Measurements from ENCODE around the gene BCL11B. TPM values are rescaled to one million over a fixed set of nuclear protein-coding genes. Genes with fewer than 3 reads are reported as not detected.

BCL11B gene
- total and polyA plus RNA-seq, 9 of the 15 experiments (the other 6 are each of a cell fraction or from before 2014, with no cell fraction given), result 0.09 TPM; not detected in 8

DNA sequence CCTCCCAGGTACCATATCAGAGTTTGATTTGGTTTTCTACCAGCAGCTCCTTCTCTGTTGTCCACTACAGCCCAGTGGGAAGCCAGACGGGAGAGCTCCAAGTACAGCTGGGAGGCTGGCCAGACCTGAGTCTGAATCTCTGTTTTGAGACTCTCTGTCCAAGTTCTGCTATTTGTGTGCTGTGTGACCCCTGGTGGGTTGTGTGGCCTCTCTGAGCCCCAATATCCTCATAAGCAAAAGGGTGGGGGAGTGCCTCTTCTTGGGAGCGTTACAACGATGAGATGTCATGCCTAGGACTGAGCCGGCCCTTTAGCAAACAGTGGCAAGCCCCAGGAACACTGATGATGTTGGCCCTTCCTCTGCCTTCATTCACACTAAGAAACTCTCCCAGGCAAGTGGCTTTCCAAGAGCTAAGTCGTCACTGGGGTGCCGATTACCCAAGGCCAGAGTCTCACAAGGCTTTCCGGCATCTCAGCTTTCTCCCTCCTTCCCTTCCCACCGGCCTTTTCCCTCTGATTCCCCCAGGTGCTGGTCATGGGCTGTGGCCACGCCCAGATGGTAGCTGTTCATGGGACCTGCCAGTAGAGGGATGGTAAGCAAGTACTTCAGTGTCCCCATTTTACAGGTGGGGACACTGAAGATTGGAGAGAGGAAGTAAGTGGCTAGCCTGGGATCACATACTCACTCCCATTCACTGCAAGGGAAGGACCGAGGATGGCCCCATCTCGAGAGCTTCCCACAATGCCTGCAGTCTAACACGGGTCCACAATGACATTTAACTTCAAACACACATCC lies 47.7 kb downstream of the BCL11B start:
- H3K27me3 ChIP-seq (ENCODE audit: control insufficient read depth in 2 of 2, insufficient read depth in 2 of 2, low read length in 2 of 2), result 0 out of 5 replicates have a peak, but pooled peaks cover 0 to 6% of the 10 kb centered on the region in 2 experiments
- no TSS peak for BruUV-seq (replicated peaks)
- H3K36me3 ChIP-seq (ENCODE audit: control insufficient read depth, insufficient read depth, low read length), result no peaks in the 10 kb centered on the region
- no peak overlapping the region for H2AFZ ChIP-seq (ENCODE audit: low read depth, low read length)
- H3K4me3 ChIP-seq, result no peak overlapping the region
- no peaks in the 10 kb centered on the region for H3K9me3 ChIP-seq (replicated peaks; ENCODE audit: control insufficient read depth, insufficient read depth, low read depth, low read length)
- intact Hi-C loops (cut with micrococcal nuclease), result no loop called here
- FAIRE-seq (no peak), DNase-seq (ENCODE audit: extremely low read depth in 1 of 4, low spot score in 3 of 4) (peak in 3 of 4 experiments; percentile 8 to 11 (median 11)), ATAC-seq (peak; percentile 55)
- no peak overlapping the region for H3K27ac ChIP-seq (ENCODE audit: extremely low read depth, low read depth, low read length)
- H3K4me2 ChIP-seq (ENCODE audit: insufficient read depth, low read length), result no peak overlapping the region
- WGBS (ENCODE audit: insufficient coverage, low coverage, missing lambda C conversion rate), result 2% methylated on average over 11 of the region's 12 CpGs
- H3K79me2 ChIP-seq (ENCODE audit: control insufficient read depth, insufficient read depth, low read length), result no peaks in the 10 kb centered on the region
- no peaks in the 10 kb centered on the region for H4K20me1 ChIP-seq (replicated peaks; ENCODE audit: control insufficient read depth, insufficient read depth, low read length)
- H3K4me1 ChIP-seq (replicated peaks in 1 of 2; ENCODE audit: control insufficient read depth in 2 of 2, insufficient read depth in 2 of 2, low read length in 2 of 2), result no peaks in the 10 kb centered on the region
- TF ChIP-seq, protein P1, sequence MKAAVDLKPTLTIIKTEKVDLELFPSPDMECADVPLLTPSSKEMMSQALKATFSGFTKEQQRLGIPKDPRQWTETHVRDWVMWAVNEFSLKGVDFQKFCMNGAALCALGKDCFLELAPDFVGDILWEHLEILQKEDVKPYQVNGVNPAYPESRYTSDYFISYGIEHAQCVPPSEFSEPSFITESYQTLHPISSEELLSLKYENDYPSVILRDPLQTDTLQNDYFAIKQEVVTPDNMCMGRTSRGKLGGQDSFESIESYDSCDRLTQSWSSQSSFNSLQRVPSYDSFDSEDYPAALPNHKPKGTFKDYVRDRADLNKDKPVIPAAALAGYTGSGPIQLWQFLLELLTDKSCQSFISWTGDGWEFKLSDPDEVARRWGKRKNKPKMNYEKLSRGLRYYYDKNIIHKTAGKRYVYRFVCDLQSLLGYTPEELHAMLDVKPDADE (conservative IDR thresholded peaks at IDR 0.05; ENCODE audit: control insufficient read depth, low read depth, low read length), result no peak
- TF ChIP-seq, protein P2, sequence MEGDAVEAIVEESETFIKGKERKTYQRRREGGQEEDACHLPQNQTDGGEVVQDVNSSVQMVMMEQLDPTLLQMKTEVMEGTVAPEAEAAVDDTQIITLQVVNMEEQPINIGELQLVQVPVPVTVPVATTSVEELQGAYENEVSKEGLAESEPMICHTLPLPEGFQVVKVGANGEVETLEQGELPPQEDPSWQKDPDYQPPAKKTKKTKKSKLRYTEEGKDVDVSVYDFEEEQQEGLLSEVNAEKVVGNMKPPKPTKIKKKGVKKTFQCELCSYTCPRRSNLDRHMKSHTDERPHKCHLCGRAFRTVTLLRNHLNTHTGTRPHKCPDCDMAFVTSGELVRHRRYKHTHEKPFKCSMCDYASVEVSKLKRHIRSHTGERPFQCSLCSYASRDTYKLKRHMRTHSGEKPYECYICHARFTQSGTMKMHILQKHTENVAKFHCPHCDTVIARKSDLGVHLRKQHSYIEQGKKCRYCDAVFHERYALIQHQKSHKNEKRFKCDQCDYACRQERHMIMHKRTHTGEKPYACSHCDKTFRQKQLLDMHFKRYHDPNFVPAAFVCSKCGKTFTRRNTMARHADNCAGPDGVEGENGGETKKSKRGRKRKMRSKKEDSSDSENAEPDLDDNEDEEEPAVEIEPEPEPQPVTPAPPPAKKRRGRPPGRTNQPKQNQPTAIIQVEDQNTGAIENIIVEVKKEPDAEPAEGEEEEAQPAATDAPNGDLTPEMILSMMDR (IDR thresholded peaks at IDR 0.05 in 2 of 3, conservative IDR thresholded peaks at IDR 0.05 in 1 of 3; ENCODE audit: insufficient read depth in 2 of 3, low read depth in 1 of 3, low read length in 3 of 3), result peak in 2 of 3 experiments; percentile 15 to 24; a peak in 1 of 6 replicates
- no peak for TF ChIP-seq JUN (IDR thresholded peaks at IDR 0.05; ENCODE audit: borderline replicate concordance, low read depth, low read length)
- TF ChIP-seq JUN (CRISPR knock-in tag; IDR thresholded peaks at IDR 0.05; ENCODE audit: borderline replicate concordance), result no peak
- CTCF ChIA-PET (ENCODE audit: low intra/inter-chr PET ratio), result no interaction called here
- H3K9me1 ChIP-seq (ENCODE audit: control insufficient read depth, insufficient read depth, low read length), result no peaks in the 10 kb centered on the region
- H3K9ac ChIP-seq (ENCODE audit: insufficient read depth in 1 of 2, low read depth in 2 of 2, low read length in 2 of 2), result no peak overlapping the region
- in situ Hi-C loops (cut with MboI), result no loop called here
- POLR2A ChIA-PET, result no interaction called here
